B cell (primary cell): ENCODE measurements around the gene CTIF. TPM values are rescaled to one million over a fixed set of nuclear protein-coding genes. Genes with fewer than 3 reads are reported as not detected.

Experiments
- ATAC-seq: fragments of 200-7000 bp; cut with Tn5 transposase; one replicate; pipeline ENCODE4 v1.10.0; 2021; ENCODE audit warnings: low read depth, mild to moderate bottlenecking, moderate number of reproducible peaks, moderate library complexity
- CTCF ChIA-PET: fragments of 350-600 bp; sonication (Branson Sonifier 250); formaldehyde crosslinking; loops from one replicate; lab custom pipeline; 2021; ENCODE audit warnings: antibody characterized with exemption, inconsistent platforms; lab: Charles Lee
- POLR2A ChIA-PET: fragments of 350-600 bp; sonication (Branson Sonifier 250); formaldehyde crosslinking; loops from one replicate; lab custom pipeline; 2021; ENCODE audit warnings: antibody characterized with exemption; lab: Charles Lee
- DNase-seq: peaks from one replicate; pipeline ENCODE4 v3.0.0; 2013
- H2AFZ ChIP-seq: 2 replicates; pipeline ENCODE4 v1.6.1; 2012; ENCODE audit warnings: mild to moderate bottlenecking, low read depth, low read length; ENCODE audit not compliant: insufficient read depth, poor library complexity, severe bottlenecking
- H3K27ac ChIP-seq, 2 donors: 1 replicate in 1 of 2; 2 replicates in 1 of 2; pipeline ENCODE4 v1.5.1; 2012 to 2013; ENCODE audit warnings: low read length in 2 of 2, mild to moderate bottlenecking in 2 of 2, moderate library complexity in 1 of 2
- H3K27me3 ChIP-seq, 4 experiments: fragments of 200-600 bp in 1 of 4; sonication (generic) in 1 of 4; replicated peaks in 1 of 4; 1 replicate in 2 of 4; 2 replicates in 2 of 4; pipeline versions ENCODE4 v1.6.1 to v1.7.0; 2013 to 2016; ENCODE audit warnings: low read length in 3 of 4, mild to moderate bottlenecking in 2 of 4, mixed read lengths in 1 of 4, moderate library complexity in 1 of 4; ENCODE audit not compliant: insufficient read depth in 4 of 4, control insufficient read depth in 3 of 4; ENCODE audit errors: control extremely low read depth in 1 of 4
- H3K36me3 ChIP-seq, 2 experiments: replicated peaks in 1 of 2; 1 replicate in 1 of 2; 2 replicates in 1 of 2; pipeline versions ENCODE4 v1.6.1 to v1.7.1; 2013; ENCODE audit warnings: low read length in 1 of 2; ENCODE audit not compliant: insufficient read depth in 2 of 2, control insufficient read depth in 1 of 2; ENCODE audit errors: control extremely low read depth in 1 of 2, extremely low read depth in 1 of 2
- H3K4me1 ChIP-seq, 2 donors: fragments of 200-600 bp in 1 of 2; sonication (generic) in 1 of 2; 1 replicate in 1 of 2; 2 replicates in 1 of 2; pipeline versions ENCODE4 v1.5.1 to v1.6.1; 2013 to 2017; ENCODE audit warnings: low read length in 2 of 2; ENCODE audit not compliant: control insufficient read depth in 2 of 2, insufficient read depth in 2 of 2
- H3K4me2 ChIP-seq: replicated peaks from 2 replicates; pipeline ENCODE3; 2012; ENCODE audit warnings: mild to moderate bottlenecking, low read depth, low read length; ENCODE audit not compliant: poor library complexity, severe bottlenecking
- H3K4me3 ChIP-seq, 5 experiments: fragments of 200-600 bp in 1 of 5; sonication (generic) in 1 of 5; 1 replicate in 3 of 5; 2 replicates in 2 of 5; pipeline versions ENCODE4 v1.5.1 to v1.7.0; 2011 to 2016; ENCODE audit warnings: low read length in 4 of 5, mild to moderate bottlenecking in 4 of 5, low read depth in 2 of 5, control low read depth in 1 of 5, moderate library complexity in 1 of 5; ENCODE audit not compliant: insufficient read depth in 1 of 5; ENCODE audit errors: control extremely low read depth in 1 of 5, extremely low read depth in 1 of 5
- H3K79me2 ChIP-seq: fragments of 200-600 bp; sonication (generic); one replicate; pipeline ENCODE4 v1.6.0; 2016; ENCODE audit warnings: low read length; ENCODE audit not compliant: control insufficient read depth, insufficient read depth
- H3K9ac ChIP-seq: fragments of 200-600 bp; sonication (generic); 2 replicates; pipeline ENCODE4 v1.6.1; 2017; ENCODE audit warnings: mild to moderate bottlenecking, low read length, moderate library complexity
- H3K9me3 ChIP-seq, 3 donors: one replicate each; pipeline versions ENCODE4 v1.6.1 to v1.7.1; 2013; ENCODE audit warnings: low read length in 2 of 3; ENCODE audit not compliant: control insufficient read depth in 2 of 3, insufficient read depth in 1 of 3; ENCODE audit errors: control extremely low read depth in 1 of 3
- H4K20me1 ChIP-seq: 2 replicates; pipeline ENCODE4 v1.6.0; 2012; ENCODE audit warnings: mild to moderate bottlenecking, low read length; ENCODE audit not compliant: insufficient read depth, control insufficient read depth, poor library complexity, severe bottlenecking
- H3K27ac Mint-ChIP-seq: one replicate; pipeline ENCODE4 v1.8.0; 2021; ENCODE audit warnings: mixed read lengths
- H3K27me3 Mint-ChIP-seq: one replicate; pipeline ENCODE4 v1.8.0; 2021; ENCODE audit warnings: mixed read lengths
- H3K4me1 Mint-ChIP-seq: one replicate; pipeline ENCODE4 v1.8.0; 2021; ENCODE audit warnings: mixed read lengths
- H3K4me3 Mint-ChIP-seq: one replicate; pipeline ENCODE4 v1.8.0; 2021; ENCODE audit warnings: mixed read lengths
- H3K9me3 Mint-ChIP-seq: one replicate; pipeline ENCODE4 v1.8.0; 2022; ENCODE audit warnings: mixed read lengths; ENCODE audit not compliant: insufficient read depth
- EZH2 ChIP-seq: IDR thresholded peaks from 2 replicates; pipeline ENCODE4 v1.6.1; 2012; ENCODE audit warnings: borderline replicate concordance, low read depth, mild to moderate bottlenecking, moderate library complexity, low read length; ENCODE audit not compliant: insufficient read depth, poor library complexity, severe bottlenecking
- WGBS: methylation state at CpG from one replicate; pipeline ENCODE4 v1.1.5; 2013; ENCODE audit warnings: missing lambda C conversion rate; ENCODE audit not compliant: insufficient coverage; 5-methylcytosine and 5-hydroxymethylcytosine counted together
- intact Hi-C: fragments of 100-400 bp; cut with micrococcal nuclease; formaldehyde crosslinking; loops from one replicate; pipeline ENCODE4 v1.10.0; 2022
- polyA plus RNA-seq: library from polyadenylated mRNA; depleted of rRNA; stranded (reverse); fragments of >200 nt; gene quantifications from 2 replicates; pipeline ENCODE4 v1.2.3, GENCODE V29; 2012
- total RNA-seq, 2 donors: library from RNA; stranded (reverse); fragments of 120-200 nt in 1 of 2; gene quantifications; 1 replicate in 1 of 2; 2 replicates in 1 of 2; pipeline versions ENCODE4 v1.2.3 to v1.2.4, GENCODE V29; 2013 to 2022
- TF ChIP-seq, protein P1 (sequence below): fragments of 200-600 bp; IDR thresholded peaks from one replicate; pipeline ENCODE4 v1.8.0; 2022; ENCODE audit warnings: antibody characterized with exemption, mild to moderate bottlenecking

Gene CTIF
- total and polyA plus RNA-seq, 2 donors (not counting 1 experiment from before 2014, with no cell fraction given): 3.6 to 16.2 TPM

- Mint-ChIP-seq H3K27me3 (no peaks in the 10 kb centered on the region), H3K4me3 (no peak overlapping the region), H3K27ac (no peak overlapping the region), H3K9me3 (no peaks in the 10 kb centered on the region), H3K4me1 (peaks cover 42% of the 10 kb centered on the region)
- Histone ChIP-seq H3K79me2 (no peaks in the 10 kb centered on the region), H3K36me3 (no peaks in the 10 kb centered on the region), H3K27ac (no peak overlapping the region), H3K4me1 (peaks cover 34 to 46% of the 10 kb centered on the region in 2 donors), H3K9me3 (peaks cover 0 to 5% (median 0%) of the 10 kb centered on the region in 3 donors), H3K27me3 (no peaks in the 10 kb centered on the region), H3K9ac (no peak overlapping the region), H2AFZ (no peak overlapping the region), H4K20me1 (no peaks in the 10 kb centered on the region), H3K4me3 (no peak overlapping the region), H3K4me2 (no peak overlapping the region)
- intact Hi-C loops: no loop called here
- ATAC-seq (no peak), DNase-seq (no peak)
- CTCF ChIA-PET: interaction anchor here (0.7 kb wide), 1 partner anchor 390 kb away, joined by 3 read pairs; no protein-coding TSS in a partner anchor
- no peak for TF ChIP-seq EZH2
- TF ChIP-seq, protein P1, sequence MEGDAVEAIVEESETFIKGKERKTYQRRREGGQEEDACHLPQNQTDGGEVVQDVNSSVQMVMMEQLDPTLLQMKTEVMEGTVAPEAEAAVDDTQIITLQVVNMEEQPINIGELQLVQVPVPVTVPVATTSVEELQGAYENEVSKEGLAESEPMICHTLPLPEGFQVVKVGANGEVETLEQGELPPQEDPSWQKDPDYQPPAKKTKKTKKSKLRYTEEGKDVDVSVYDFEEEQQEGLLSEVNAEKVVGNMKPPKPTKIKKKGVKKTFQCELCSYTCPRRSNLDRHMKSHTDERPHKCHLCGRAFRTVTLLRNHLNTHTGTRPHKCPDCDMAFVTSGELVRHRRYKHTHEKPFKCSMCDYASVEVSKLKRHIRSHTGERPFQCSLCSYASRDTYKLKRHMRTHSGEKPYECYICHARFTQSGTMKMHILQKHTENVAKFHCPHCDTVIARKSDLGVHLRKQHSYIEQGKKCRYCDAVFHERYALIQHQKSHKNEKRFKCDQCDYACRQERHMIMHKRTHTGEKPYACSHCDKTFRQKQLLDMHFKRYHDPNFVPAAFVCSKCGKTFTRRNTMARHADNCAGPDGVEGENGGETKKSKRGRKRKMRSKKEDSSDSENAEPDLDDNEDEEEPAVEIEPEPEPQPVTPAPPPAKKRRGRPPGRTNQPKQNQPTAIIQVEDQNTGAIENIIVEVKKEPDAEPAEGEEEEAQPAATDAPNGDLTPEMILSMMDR: no peak
- POLR2A ChIA-PET: no interaction called here
These were observed 250.5 kb downstream of the CTIF start for GRCh38 chr18:48789259-48789812.

DNA sequence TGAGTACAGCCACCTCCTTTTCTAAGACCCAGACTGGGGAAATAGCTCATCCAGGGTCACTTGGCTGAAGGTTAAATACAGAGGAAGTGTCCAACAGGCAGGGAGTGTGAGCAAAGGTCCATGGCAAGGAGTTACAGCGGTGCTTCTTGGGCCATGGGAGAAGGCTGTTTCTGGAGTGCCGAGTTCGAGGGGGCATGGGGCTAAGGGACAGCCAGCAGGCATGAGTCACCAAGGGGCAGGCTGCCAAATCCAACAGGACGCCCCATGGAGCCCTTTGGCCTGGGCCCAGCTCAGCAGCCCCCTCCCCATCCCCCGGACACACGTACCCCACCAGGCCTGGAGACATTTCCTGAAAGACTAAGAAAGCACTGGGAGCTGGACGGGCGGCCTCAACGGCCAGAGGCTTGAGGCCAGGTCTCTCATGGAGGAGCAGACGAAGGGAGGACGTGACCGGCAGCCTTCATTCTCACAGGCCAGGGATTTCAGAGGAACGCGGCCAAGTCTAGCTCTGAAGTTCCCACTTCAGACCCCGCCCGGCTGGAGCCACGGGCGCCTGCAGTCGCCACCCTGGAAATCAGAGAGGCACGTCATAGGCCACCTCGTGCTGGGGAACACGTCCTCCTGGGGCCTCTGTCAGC is 251.5 kb downstream of the CTIF start:
- Mint-ChIP-seq H3K4me3 (no peak overlapping the region), H3K4me1 (peaks cover 32% of the 10 kb centered on the region), H3K27ac (no peak overlapping the region), H3K9me3 (no peaks in the 10 kb centered on the region), H3K27me3 (no peaks in the 10 kb centered on the region)
- no peaks in the 10 kb centered on the region for H4K20me1 ChIP-seq
- ChIA-PET CTCF (interaction anchor here (0.5 to 0.7 kb wide), 2 partner anchors 389 to 629 kb away, joined by 3 read pairs; no protein-coding TSS in a partner anchor), POLR2A (no interaction called here)
- intact Hi-C loops: no loop called here
- TF ChIP-seq EZH2: no peak
- TF ChIP-seq, protein P1: no peak
- H3K36me3 ChIP-seq: no peaks in the 10 kb centered on the region
- 96% methylated on average over 21 of the region's 22 CpGs for WGBS
- no peak overlapping the region for H3K27ac ChIP-seq
- H3K4me1 ChIP-seq: peaks cover 24 to 36% of the 10 kb centered on the region in 2 donors
- H2AFZ ChIP-seq: no peak overlapping the region
- no peak overlapping the region for H3K9ac ChIP-seq
- DNase-seq: no peak
- ATAC-seq: no peak
- H3K4me3 ChIP-seq: no peak overlapping the region
- no peak overlapping the region for H3K4me2 ChIP-seq
- no peaks in the 10 kb centered on the region for H3K79me2 ChIP-seq
- peaks cover 0 to 5% (median 0%) of the 10 kb centered on the region in 3 donors for H3K9me3 ChIP-seq
- H3K27me3 ChIP-seq: no peaks in the 10 kb centered on the region
